HG03196 (cell line): Measurements from ENCODE around the gene PRSS2.
A peak's percentile ranks its signal among the peaks of the same experiment; 100 is the strongest.
"Not testable (repeated sequence)": the region's sequence is repeated elsewhere in the genome, so short reads cannot be mapped to it uniquely, and the experiment has no call there.

Experiments
- ATAC-seq: cut with Tn5 transposase; IDR thresholded peaks from one replicate; pipeline ENCODE4 v1.9.1; 2021; ENCODE audit not compliant: unreplicated experiment

Gene PRSS2

GRCh38 chr7:142770661-142771352, at the start of gene PRSS2:
Gene PRSS2, plus strand, starts transcription at chr7:142770970. Its CDS starts 13 bp downstream, at chr7:142770983.
- no peak for ATAC-seq

DNA sequence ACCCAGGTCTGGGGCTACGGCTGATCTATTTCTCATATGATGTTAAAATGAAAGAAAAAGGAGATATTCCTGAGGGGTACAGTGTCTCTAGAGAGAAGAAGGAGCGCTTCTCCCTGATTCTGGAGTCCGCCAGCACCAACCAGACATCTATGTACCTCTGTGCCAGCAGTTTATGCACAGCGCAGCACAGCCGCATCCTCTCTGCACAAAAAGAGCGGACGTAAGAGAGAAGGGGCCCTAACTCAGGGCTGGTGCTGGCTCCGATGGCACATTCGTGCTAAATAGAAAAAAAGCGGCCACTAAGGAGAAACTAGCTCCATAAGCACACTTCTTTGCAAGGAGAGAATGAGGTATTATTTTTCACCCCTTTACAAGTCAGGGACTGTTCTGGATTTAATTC, 49.8 kb upstream of the PRSS2 start:
- ATAC-seq = no peak

DNA sequence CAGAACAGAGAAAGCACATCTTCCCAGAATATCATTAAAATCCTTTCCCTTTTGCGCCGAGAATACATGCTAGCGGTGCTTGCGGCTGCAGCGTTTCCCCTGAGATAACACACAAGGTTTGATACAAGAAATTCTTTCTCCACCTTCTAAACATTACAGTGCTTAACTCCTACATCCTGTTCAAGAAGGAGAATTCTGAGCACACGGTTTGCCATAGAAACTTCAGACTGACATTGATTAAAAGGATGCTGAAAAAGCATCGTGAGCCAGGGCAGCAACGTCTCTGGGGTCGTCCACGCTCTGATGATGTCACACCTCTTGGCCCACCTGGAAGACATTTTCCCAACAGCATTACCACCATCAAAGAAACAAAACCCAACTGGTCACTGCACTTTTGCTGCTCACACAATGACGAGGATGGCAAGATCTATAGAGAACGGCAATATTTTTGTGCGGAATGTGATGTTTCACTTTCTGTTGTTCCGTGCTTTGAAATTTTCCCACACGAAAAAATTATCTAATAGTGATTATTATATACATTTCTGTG, 48.4 kb upstream of the PRSS2 start:
- no peak for ATAC-seq

DNA sequence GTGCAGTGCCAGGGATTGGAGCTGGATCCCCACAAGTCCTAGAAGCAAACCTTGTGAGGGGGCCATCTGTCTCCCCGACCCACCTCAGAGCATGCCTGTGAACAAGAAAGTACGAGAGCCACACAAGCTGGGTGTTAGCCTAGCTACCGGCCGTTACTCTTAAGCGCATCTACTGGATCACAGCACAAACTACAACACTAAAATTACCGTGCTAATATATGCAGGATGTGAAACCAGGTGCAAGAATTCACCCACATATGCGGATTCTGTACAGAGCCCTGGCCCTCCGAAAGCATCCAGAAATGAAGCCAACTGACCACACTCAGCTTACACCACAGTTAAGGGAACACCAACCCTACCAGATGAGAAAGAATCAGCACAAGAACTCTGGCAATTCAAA, 37.5 kb upstream of the PRSS2 start:
- no peak for ATAC-seq

DNA sequence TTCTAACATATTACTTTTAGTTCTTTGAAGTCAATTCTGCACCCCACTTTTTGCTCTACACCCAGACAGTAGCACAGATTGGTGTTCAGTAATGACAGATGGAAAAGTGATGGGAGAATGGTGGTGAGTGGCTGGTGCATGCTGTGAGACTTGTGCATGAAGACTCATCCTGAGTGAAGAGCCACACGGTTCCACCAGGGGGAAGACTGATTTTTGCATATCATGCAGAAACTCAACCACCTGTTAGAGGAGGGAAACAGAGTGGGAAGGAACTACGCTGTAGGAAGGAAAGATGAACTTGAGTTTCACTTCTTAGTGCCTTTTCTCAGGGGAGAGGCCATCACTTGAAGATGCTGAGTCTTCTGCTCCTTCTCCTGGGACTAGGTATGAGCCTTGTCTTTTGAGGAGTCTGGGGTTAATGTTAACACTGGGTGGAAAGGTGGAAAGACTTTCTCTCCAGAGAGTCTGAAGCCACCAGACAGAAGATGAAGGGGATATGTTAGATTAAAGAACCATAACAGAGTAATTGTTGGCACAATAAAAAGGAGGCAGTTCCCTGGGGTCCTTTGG, 30.8 kb upstream of the PRSS2 start:
- peak; percentile 88 for ATAC-seq

- no peak for ATAC-seq
Measured at GRCh38 chr7:142740786-142741185, 30.0 kb upstream of the PRSS2 start.

- not testable (repeated sequence) for ATAC-seq
Measured at GRCh38 chr7:142741932-142742331, 28.8 kb upstream of the PRSS2 start.

- ATAC-seq = no peak
Measured at GRCh38 chr7:142745091-142745635, 25.6 kb upstream of the PRSS2 start.

DNA sequence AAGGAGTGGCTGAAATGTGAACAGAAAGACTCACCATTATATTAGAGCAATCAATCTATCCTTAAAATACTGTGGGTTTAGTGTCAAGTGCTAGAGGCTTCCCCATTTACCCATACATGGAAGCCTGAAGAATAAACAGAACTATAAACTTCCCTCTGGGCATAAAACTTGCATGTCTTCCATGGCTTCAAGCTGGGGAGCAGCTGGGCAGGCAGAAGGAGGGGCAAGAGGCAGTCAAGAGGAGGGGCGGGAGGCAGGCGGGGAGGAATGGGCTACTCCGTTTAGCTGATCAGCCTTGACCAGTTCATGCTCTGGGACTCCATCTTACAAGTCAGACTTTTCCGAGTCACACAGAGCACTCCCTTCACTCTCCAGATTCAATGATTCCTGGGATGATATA, 25.0 kb upstream of the PRSS2 start:
- ATAC-seq = no peak

GRCh38 chr7:142746264-142746663, 24.5 kb upstream of the PRSS2 start:
- no peak for ATAC-seq

GRCh38 chr7:142748410-142748809, 22.4 kb upstream of the PRSS2 start:
- ATAC-seq = not testable (repeated sequence)

DNA sequence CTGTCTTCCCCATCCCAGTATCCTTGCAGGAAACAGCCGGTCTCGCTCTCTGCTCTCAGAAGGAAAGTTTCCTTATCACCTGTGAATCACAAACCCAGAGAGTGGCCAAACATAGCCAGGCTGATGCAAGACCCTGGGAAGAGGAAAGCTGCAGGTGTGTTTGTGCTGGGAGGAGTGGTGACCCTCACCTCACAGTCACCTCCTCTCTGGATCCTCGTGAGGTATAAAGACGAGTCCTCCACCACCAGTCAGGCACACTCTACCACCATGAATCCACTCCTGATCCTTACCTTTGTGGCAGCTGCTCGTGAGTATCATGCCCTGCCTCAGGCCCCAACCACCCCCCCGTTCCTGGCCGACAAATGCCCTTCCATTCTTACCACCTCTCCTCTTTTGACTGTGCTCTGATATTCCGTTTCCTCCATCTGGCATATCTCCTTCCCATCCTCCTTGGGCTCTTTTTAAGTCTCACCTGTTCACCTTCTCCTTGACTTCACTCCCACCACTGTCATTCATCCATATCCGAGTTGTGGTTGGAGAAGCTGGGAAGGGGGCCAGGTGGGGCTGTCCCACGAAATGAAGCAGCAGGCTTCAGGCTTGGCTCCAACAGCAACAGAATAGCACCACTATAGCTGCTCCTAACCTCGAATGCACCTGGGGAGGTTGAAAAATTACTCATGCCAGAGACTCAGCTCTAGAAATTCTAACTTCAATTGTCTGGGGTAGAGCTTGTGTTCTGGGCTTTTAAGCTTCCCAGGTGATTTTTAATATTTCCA, 21.4 kb upstream of the PRSS2 start, which contains the start of gene PRSS1:
PRSS1 (plus strand) TSS at position 255 of the 776 bp plus-strand sequence; CDS start at position 268, 13 bp downstream.
- ATAC-seq = no peak

DNA sequence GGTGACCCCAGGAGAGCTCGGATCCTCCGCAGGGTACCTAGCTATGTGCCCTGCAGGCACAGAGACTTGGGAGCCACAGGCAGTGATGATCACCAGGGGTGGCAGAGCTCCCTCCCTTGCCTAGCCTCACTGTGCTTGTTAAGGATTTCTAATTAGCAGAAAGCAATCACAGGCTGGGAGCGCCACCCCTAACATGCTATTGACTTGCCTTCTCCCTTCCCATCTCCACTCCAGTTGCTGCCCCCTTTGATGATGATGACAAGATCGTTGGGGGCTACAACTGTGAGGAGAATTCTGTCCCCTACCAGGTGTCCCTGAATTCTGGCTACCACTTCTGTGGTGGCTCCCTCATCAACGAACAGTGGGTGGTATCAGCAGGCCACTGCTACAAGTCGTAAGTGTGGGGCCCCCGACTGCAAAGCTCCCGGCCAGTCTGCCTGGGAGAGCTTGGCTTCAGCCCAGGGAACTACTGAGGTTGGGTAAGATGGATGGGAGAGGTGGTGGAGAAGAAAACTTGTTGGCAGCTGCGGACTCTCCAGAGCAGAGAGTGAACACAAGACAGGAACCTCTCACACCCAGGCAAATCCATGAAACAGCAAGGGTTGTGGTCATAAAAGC, 20.3 kb upstream of the PRSS2 start:
- no peak for ATAC-seq

GRCh38 chr7:142751526-142752175, 19.1 kb upstream of the PRSS2 start:
- ATAC-seq = not testable (repeated sequence)

GRCh38 chr7:142752376-142753225, 18.2 kb upstream of the PRSS2 start:
- ATAC-seq = no peak

DNA sequence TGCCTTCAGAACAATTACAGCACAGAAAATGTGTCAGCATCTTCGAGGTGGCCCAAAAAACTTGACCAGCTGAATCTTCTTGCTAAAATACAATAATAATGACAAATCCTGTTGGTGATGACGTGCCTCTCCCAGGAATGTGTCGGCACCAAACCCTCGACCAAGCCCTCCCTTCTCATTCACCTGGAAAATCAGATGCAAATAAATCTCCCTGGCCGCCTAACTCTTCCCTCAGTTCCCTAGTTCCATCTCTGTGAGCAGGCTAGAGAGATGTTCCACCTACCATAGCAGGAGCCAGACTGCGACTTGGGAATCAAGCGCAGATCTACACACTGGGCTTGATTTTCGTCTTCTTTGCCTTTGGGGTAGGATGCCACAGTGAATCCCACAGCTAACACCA, 17.4 kb upstream of the PRSS2 start:
- ATAC-seq = no peak

DNA sequence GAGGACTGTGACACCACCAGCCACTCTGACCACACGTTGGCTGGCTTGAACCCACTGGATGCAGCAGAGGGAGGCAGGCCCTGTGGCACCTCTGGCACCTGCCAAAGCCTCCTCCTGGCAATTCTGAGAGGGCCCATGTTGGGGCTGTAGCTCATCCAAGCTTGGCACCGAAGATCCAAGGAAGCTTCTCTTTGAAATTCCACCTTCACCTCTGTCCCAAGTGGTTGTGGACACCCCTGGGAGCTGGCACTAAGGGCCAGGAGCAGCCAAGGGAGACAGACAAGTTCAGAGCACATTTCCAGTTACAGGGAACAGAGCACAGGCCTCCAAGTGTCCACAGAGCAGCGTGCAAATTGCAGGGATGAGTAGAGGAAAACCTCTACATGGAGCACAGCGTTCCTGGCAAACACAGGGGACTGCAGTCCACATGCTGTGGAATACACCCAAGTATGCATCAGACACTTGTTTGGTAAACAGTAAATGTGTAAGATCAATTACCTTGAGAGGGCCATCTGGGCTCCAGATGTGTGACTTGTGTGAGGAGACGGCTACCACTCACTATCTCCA, 16.8 kb upstream of the PRSS2 start:
- ATAC-seq = not testable (repeated sequence)

GRCh38 chr7:142754681-142755575, 15.8 kb upstream of the PRSS2 start:
- no peak for ATAC-seq
